ENCODE measurements around the gene FASTKD1. TPM values are rescaled to one million over a fixed set of nuclear protein-coding genes. Genes with fewer than 3 reads are reported as not detected.
"Not testable (repeated sequence)": the region's sequence is repeated elsewhere in the genome, so short reads cannot be mapped to it uniquely, and the experiment has no call there.

The FASTKD1 gene
- total RNA-seq, 1 experiment from 2014 or later, result 21.1 TPM

DNA sequence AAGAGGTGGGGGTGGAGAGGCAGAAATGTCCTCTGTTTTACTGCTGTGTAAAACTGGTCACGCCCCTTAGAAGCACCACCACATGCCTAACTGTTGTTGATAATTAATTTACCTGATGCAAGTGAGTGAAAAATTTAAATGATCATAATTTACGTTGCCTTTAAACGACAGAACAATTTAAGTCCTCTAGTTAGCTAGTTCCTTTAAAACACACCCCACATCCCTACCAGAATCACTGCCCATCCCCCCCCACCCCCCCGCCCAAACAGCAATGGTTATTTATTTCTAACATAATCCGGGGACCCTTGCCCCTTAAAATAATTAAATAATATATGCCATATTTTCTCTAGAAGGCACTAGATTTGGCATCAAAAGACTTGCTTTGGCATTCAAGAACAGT is 9.9 kb upstream of the FASTKD1 start:
- no peaks in the 10 kb centered on the region for H3K9me2 ChIP-seq (replicated peaks; ENCODE audit: low read length)
- intact Hi-C loops (cut with micrococcal nuclease), result loop anchor here (10.0 kb wide), 2 partner anchors 109 to 111 kb away; partner anchors contain the start of genes BBS5, CFAP210 and PHOSPHO2
- H3K36me3 ChIP-seq (ENCODE audit: low read depth, low read length), result no peaks in the 10 kb centered on the region
- peaks cover 5% of the 10 kb centered on the region; the same call in 1 of the 2 replicates for H3K4me1 ChIP-seq (ENCODE audit: insufficient read depth, low read length)
- H4K20me1 ChIP-seq (ENCODE audit: low read length), result peaks cover 21% of the 10 kb centered on the region
- CTCF ChIA-PET, result no interaction called here
- H3K9ac ChIP-seq (ENCODE audit: low read length), result peak overlapping the region; percentile 95; the same call in 1 of the 2 replicates
- no peaks in the 10 kb centered on the region for H3F3A ChIP-seq (ENCODE audit: low read length, unreplicated experiment)
- BruUV-seq (replicated peaks), result no TSS peak
- DNase-seq (no peak), ATAC-seq (no peak)
- H3K27me3 ChIP-seq (ENCODE audit: low read length), result no peaks in the 10 kb centered on the region
- no peak overlapping the region for H3K4me2 ChIP-seq (ENCODE audit: low read length)
- TF ChIP-seq EZH2phosphoT487 (IDR thresholded peaks at IDR 0.05; ENCODE audit: borderline replicate concordance, low read length) (no peak), EZH2 (IDR thresholded peaks at IDR 0.05; ENCODE audit: low read length, unreplicated experiment) (no peak), CTCF (conservative IDR thresholded peaks at IDR 0.05; ENCODE audit: low read depth, low read length) (no peak)
- H3K4me3 ChIP-seq (ENCODE audit: low read length), result peak overlapping the region; percentile 88; the same call in 1 of the 2 replicates
- H3K79me2 ChIP-seq (ENCODE audit: low read length), result peaks cover 43% of the 10 kb centered on the region
- peak overlapping the region; percentile 82; the same call in 1 of the 2 replicates for H3K27ac ChIP-seq (ENCODE audit: low read length)
- POLR2A ChIA-PET (ENCODE audit: unreplicated experiment), result no interaction called here
- no peaks in the 10 kb centered on the region for H3K9me3 ChIP-seq (ENCODE audit: low read length)
- H2AFZ ChIP-seq (ENCODE audit: low read length), result peak overlapping the region; percentile 81; the same call in 1 of the 2 replicates

DNA sequence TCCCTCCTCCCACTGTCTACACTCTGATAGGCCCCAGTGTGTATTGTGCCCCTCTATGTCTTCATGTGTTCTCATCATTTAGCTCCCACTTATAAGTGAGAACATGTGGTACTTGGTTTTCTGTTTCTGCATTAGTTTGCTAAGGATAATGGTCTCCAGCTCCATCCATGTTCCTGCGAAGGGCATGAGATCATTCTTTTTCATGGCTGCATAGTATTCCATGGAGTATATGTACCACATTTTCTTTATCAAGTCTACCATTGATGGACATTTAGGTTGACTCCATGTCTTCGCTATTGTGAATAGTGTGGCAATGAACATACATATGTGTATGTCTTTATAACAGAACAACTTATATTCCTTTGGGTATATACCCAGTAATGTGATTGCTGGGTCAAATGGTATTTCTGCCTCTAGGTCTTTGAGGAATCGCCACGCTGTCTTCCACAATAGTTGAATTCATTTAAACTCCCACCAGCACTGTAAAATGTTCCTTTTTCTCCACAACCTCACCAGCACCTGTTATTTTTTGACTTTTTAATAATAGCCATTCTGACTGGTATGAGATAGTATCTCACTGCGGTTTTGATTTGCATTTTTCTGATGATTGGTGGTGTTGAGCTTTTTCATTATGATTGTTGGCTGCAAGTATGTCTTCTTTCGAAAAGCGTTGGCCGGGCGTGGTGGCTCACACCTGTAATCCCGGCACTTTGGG is 9.0 kb upstream of the FASTKD1 start:
- H3K79me2 ChIP-seq (ENCODE audit: low read length), result peaks cover 35% of the 10 kb centered on the region
- H3K27me3 ChIP-seq (ENCODE audit: low read length); H3K4me3 ChIP-seq (ENCODE audit: low read length); H3K4me1 ChIP-seq (ENCODE audit: insufficient read depth, low read length); H2AFZ ChIP-seq (ENCODE audit: low read length); CTCF ChIA-PET; BruUV-seq (replicated peaks); H3K9me3 ChIP-seq (ENCODE audit: low read length); DNase-seq; H3K36me3 ChIP-seq (ENCODE audit: low read depth, low read length); H3K27ac ChIP-seq (ENCODE audit: low read length); H3K9ac ChIP-seq (ENCODE audit: low read length); H3K4me2 ChIP-seq (ENCODE audit: low read length); H3F3A ChIP-seq (ENCODE audit: low read length, unreplicated experiment); ATAC-seq; H3K9me2 ChIP-seq (replicated peaks; ENCODE audit: low read length): not testable (repeated sequence)
- intact Hi-C loops (cut with micrococcal nuclease), result loop anchor here (10.0 kb wide), 2 partner anchors 108 to 112 kb away; partner anchors contain the start of genes BBS5, CFAP210 and PHOSPHO2
- POLR2A ChIA-PET (ENCODE audit: unreplicated experiment), result interaction anchor here (0.6 kb wide), 1 partner anchor 402 kb away, joined by 8 read pairs; no protein-coding TSS in a partner anchor
- H4K20me1 ChIP-seq (ENCODE audit: low read length), result peaks cover 21% of the 10 kb centered on the region

- H3F3A ChIP-seq (ENCODE audit: low read length, unreplicated experiment), result no peaks in the 10 kb centered on the region
- DNase-seq (no peak), ATAC-seq (no peak)
- H3K4me1 ChIP-seq (ENCODE audit: insufficient read depth, low read length), result no peaks in the 10 kb centered on the region
- POLR2A ChIA-PET (ENCODE audit: unreplicated experiment), result no interaction called here
- H3K27me3 ChIP-seq (ENCODE audit: low read length), result no peaks in the 10 kb centered on the region
- CTCF ChIA-PET, result no interaction called here
- no peak overlapping the region for H3K4me3 ChIP-seq (ENCODE audit: low read length)
- no peaks in the 10 kb centered on the region for H3K36me3 ChIP-seq (ENCODE audit: low read depth, low read length)
- no peaks in the 10 kb centered on the region for H3K9me3 ChIP-seq (ENCODE audit: low read length)
- no peaks in the 10 kb centered on the region for H3K79me2 ChIP-seq (ENCODE audit: low read length)
- H3K27ac ChIP-seq (ENCODE audit: low read length), result no peak overlapping the region
- H3K9ac ChIP-seq (ENCODE audit: low read length), result no peak overlapping the region
- BruUV-seq (replicated peaks), result no TSS peak
- H3K4me2 ChIP-seq (ENCODE audit: low read length), result no peak overlapping the region
- H2AFZ ChIP-seq (ENCODE audit: low read length), result no peak overlapping the region
- intact Hi-C loops (cut with micrococcal nuclease), result no loop called here
- H3K9me2 ChIP-seq (replicated peaks; ENCODE audit: low read length), result no peaks in the 10 kb centered on the region
- no peak for TF ChIP-seq CTCF (conservative IDR thresholded peaks at IDR 0.05; ENCODE audit: low read depth, low read length)
- TF ChIP-seq EZH2 (IDR thresholded peaks at IDR 0.05; ENCODE audit: low read length, unreplicated experiment), result no peak
- TF ChIP-seq EZH2phosphoT487 (IDR thresholded peaks at IDR 0.05; ENCODE audit: borderline replicate concordance, low read length), result no peak
- no peaks in the 10 kb centered on the region for H4K20me1 ChIP-seq (ENCODE audit: low read length)
Observed at GRCh38 chr2:169579044-169579443, 5.4 kb upstream of the FASTKD1 start.

- BruUV-seq (replicated peaks); H3K36me3 ChIP-seq (ENCODE audit: low read depth, low read length); H3F3A ChIP-seq (ENCODE audit: low read length, unreplicated experiment); CTCF ChIA-PET; H3K9me2 ChIP-seq (replicated peaks; ENCODE audit: low read length); H4K20me1 ChIP-seq (ENCODE audit: low read length); POLR2A ChIA-PET (ENCODE audit: unreplicated experiment); H3K4me1 ChIP-seq (ENCODE audit: insufficient read depth, low read length); H2AFZ ChIP-seq (ENCODE audit: low read length); H3K9ac ChIP-seq (ENCODE audit: low read length); H3K27ac ChIP-seq (ENCODE audit: low read length); H3K4me3 ChIP-seq (ENCODE audit: low read length); intact Hi-C loops (cut with micrococcal nuclease); H3K9me3 ChIP-seq (ENCODE audit: low read length); H3K4me2 ChIP-seq (ENCODE audit: low read length); H3K27me3 ChIP-seq (ENCODE audit: low read length); DNase-seq; ATAC-seq: not testable (repeated sequence)
- H3K79me2 ChIP-seq (ENCODE audit: low read length), result peaks cover 34% of the 10 kb centered on the region
Observed at GRCh38 chr2:169575264-169575663, 1.6 kb upstream of the FASTKD1 start.

DNA sequence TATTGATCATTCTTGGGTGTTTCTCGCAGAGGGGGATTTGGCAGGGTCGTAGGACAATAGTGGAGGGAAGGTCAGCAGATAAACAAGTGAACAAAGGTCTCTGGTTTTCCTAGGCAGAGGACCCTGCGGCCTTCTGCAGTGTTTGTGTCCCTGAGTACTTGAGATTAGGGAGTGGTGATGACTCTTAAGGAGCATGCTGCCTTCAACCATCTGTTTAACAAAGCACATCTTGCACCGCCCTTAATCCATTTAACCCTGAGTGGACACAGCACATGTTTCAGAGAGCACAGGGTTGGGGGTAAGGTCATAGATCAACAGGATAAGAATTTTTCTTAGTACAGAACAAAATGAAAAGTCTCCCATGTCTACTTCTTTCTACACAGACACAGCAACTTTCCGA is 874 bp upstream of the FASTKD1 start:
- POLR2A ChIA-PET (ENCODE audit: unreplicated experiment), result not testable (repeated sequence)

More for the DNA sequence above, 874 bp upstream of the FASTKD1 start:
- H3K4me3 ChIP-seq (ENCODE audit: low read length); H2AFZ ChIP-seq (ENCODE audit: low read length); CTCF ChIA-PET; H4K20me1 ChIP-seq (ENCODE audit: low read length); H3K9me2 ChIP-seq (replicated peaks; ENCODE audit: low read length); intact Hi-C loops (cut with micrococcal nuclease); H3K9ac ChIP-seq (ENCODE audit: low read length); H3F3A ChIP-seq (ENCODE audit: low read length, unreplicated experiment); ATAC-seq; H3K27me3 ChIP-seq (ENCODE audit: low read length); DNase-seq; H3K4me1 ChIP-seq (ENCODE audit: insufficient read depth, low read length); H3K4me2 ChIP-seq (ENCODE audit: low read length); H3K36me3 ChIP-seq (ENCODE audit: low read depth, low read length); H3K27ac ChIP-seq (ENCODE audit: low read length); H3K9me3 ChIP-seq (ENCODE audit: low read length); BruUV-seq (replicated peaks): not testable (repeated sequence)
- H3K79me2 ChIP-seq (ENCODE audit: low read length), result peaks cover 39% of the 10 kb centered on the region

Measured in PC-3 (cell line).